K562 (cell line): ENCODE results near the gene WDR88. TPM values are rescaled to one million over a fixed set of nuclear protein-coding genes. Genes with fewer than 3 reads are reported as not detected.
A peak's percentile ranks its signal among the peaks of the same experiment; 100 is the strongest.

Source experiments
- ATAC-seq: fragments of 200-7000 bp; cut with Tn5 transposase; 3 replicates; pipeline ENCODE4 v1.9.1; 2020; ENCODE audit warnings: moderate library complexity
- BruUV-seq: library from RNA; stranded (reverse); fragments of 400-500 nt; replicated peaks from 2 replicates; lab custom pipeline; 2021; lab: Mats Ljungman, UMichigan
- CTCF ChIA-PET: fragments of 300-600 bp; formaldehyde crosslinking; extraction: SDS; loops from one replicate; lab custom pipeline; 2021; ENCODE audit warnings: low intra/inter-chr PET ratio; lab: Yijun Ruan, JAX
- POLR2A ChIA-PET: fragments of 300-600, 350-650 bp; sonication (Branson Sonifier 250); formaldehyde crosslinking; extraction: SDS; loops from one replicate; lab custom pipeline; 2021; ENCODE audit warnings: antibody characterized with exemption, inconsistent platforms; lab: Yijun Ruan, JAX
- DNase-seq, 4 experiments: peaks; one replicate each; pipeline versions ENCODE4 v3.0.0 to v3.0.0-alpha.2; 2011 to 2018; ENCODE audit warnings: low spot score in 3 of 4, mixed read lengths in 3 of 4; ENCODE audit errors: extremely low read depth in 1 of 4
- FAIRE-seq: peaks from 2 replicates; lab custom pipeline; 2011; peaks lifted over from hg19 to GRCh38; lab: Jason Lieb, UNC
- H2AFZ ChIP-seq: 2 replicates; pipeline ENCODE4 v1.6.0; 2011; ENCODE audit warnings: low read depth, low read length, control low read depth, inconsistent platforms
- H3K27ac ChIP-seq: fragments of 200-600 bp; 3 replicates; pipeline ENCODE4 v1.8.0; 2011; ENCODE audit warnings: low read depth, mild to moderate bottlenecking, control low read depth, inconsistent platforms, low read length, moderate library complexity, mixed read lengths; ENCODE audit errors: extremely low read depth
- H3K27me3 ChIP-seq, 2 experiments: fragments of 300-600 bp in 1 of 2; 2 replicates in 1 of 2; 3 replicates in 1 of 2; pipeline versions ENCODE4 v1.6.0 to v1.8.0; 2011; ENCODE audit warnings: inconsistent platforms in 2 of 2, low read length in 2 of 2, mild to moderate bottlenecking in 1 of 2, mixed read lengths in 1 of 2, moderate library complexity in 1 of 2; ENCODE audit not compliant: control insufficient read depth in 2 of 2, insufficient read depth in 2 of 2
- H3K36me3 ChIP-seq: fragments of 300-600 bp; 3 replicates; pipeline ENCODE4 v1.8.0; 2011; ENCODE audit warnings: mild to moderate bottlenecking, low read length, inconsistent platforms; ENCODE audit not compliant: control insufficient read depth, insufficient read depth
- H3K4me1 ChIP-seq, 2 experiments: fragments of 200-600 bp in 1 of 2; replicated peaks in 1 of 2; 2 replicates in 1 of 2; 3 replicates in 1 of 2; pipeline versions ENCODE4 v1.5.1 to v1.8.0; 2011; ENCODE audit warnings: inconsistent platforms in 2 of 2, low read length in 2 of 2, mild to moderate bottlenecking in 1 of 2, mixed read lengths in 1 of 2, moderate library complexity in 1 of 2; ENCODE audit not compliant: control insufficient read depth in 2 of 2, insufficient read depth in 2 of 2
- H3K4me2 ChIP-seq: 2 replicates; pipeline ENCODE4 v1.6.1; 2011; ENCODE audit warnings: low read length, control low read depth, inconsistent platforms, mixed read lengths; ENCODE audit not compliant: insufficient read depth
- H3K4me3 ChIP-seq: fragments of 200-600 bp; sonication (generic), shearing (Covaris generic); 2 replicates; pipeline ENCODE4 v1.5.1; 2016; ENCODE audit warnings: control low read depth, inconsistent platforms
- H3K79me2 ChIP-seq: fragments of 200-600 bp; 3 replicates; pipeline ENCODE4 v1.8.0; 2011; ENCODE audit warnings: low read length, inconsistent platforms; ENCODE audit not compliant: control insufficient read depth, insufficient read depth
- H3K9ac ChIP-seq, 2 experiments: 2 replicates each; pipeline versions ENCODE4 v1.6.0 to v1.6.1; 2011; ENCODE audit warnings: low read depth in 2 of 2, low read length in 2 of 2, control low read depth in 1 of 2, inconsistent platforms in 1 of 2, mild to moderate bottlenecking in 1 of 2, mixed read lengths in 1 of 2; ENCODE audit not compliant: insufficient read depth in 1 of 2
- H3K9me1 ChIP-seq: one replicate; pipeline ENCODE4 v1.6.0; 2011; ENCODE audit warnings: inconsistent platforms, mild to moderate bottlenecking, low read length, moderate library complexity; ENCODE audit not compliant: control insufficient read depth, insufficient read depth
- H3K9me3 ChIP-seq: replicated peaks from 2 replicates; pipeline ENCODE4 v1.5.1; 2011; ENCODE audit warnings: low read depth, low read length, inconsistent platforms; ENCODE audit not compliant: control insufficient read depth, insufficient read depth
- H4K20me1 ChIP-seq: replicated peaks from 2 replicates; pipeline ENCODE4 v1.6.1; 2011; ENCODE audit warnings: low read length, inconsistent platforms, mixed read lengths; ENCODE audit not compliant: control insufficient read depth, insufficient read depth
- ARNT ChIP-seq, 2 experiments: fragments of 450-650 bp; IDR thresholded peaks; 2 replicates each; pipeline ENCODE4 v1.6.1; 2016; ENCODE audit warnings: mild to moderate bottlenecking in 1 of 2
- CBFB ChIP-seq: sonication (generic); formaldehyde crosslinking; IDR thresholded peaks from 2 replicates; pipeline ENCODE4 v1.4.0; 2020; ENCODE audit warnings: mild to moderate bottlenecking, missing genetic modification reagents
- CEBPZ ChIP-seq: fragments of 150-350 bp; IDR thresholded peaks from 2 replicates; pipeline ENCODE4 v1.6.1; 2014; ENCODE audit warnings: low read depth, mild to moderate bottlenecking, low read length, borderline replicate concordance
- COPS2 ChIP-seq: fragments of 450-650 bp; conservative IDR thresholded peaks from 2 replicates; pipeline ENCODE4 v1.6.1; 2016; ENCODE audit warnings: mild to moderate bottlenecking, moderate library complexity
- CTCF ChIP-seq, 3 experiments: IDR thresholded peaks in 2 of 3; conservative IDR thresholded peaks in 1 of 3; 2 replicates each; pipeline ENCODE4 v1.5.1; 2011 to 2012; ENCODE audit warnings: low read length in 3 of 3, mild to moderate bottlenecking in 3 of 3, control low read depth in 2 of 3, improper control_type of control experiment in 1 of 3, inconsistent platforms in 1 of 3, low read depth in 1 of 3, mixed read lengths in 1 of 3, moderate library complexity in 1 of 3; ENCODE audit not compliant: insufficient read depth in 2 of 3
- EHMT2 ChIP-seq: fragments of 450-650 bp; IDR thresholded peaks from 2 replicates; pipeline ENCODE4 v1.6.1; 2018; ENCODE audit warnings: antibody characterized with exemption
- KHSRP ChIP-seq: fragments of 450-650 bp; IDR thresholded peaks from 2 replicates; pipeline ENCODE4 v1.6.1; 2017
- ZBTB12 ChIP-seq: fragments of 250-450 bp; sonication (Bioruptor Pico); IDR thresholded peaks from 2 replicates; pipeline ENCODE4 v1.4.0; 2020
- ZBTB7A ChIP-seq: IDR thresholded peaks from 2 replicates; pipeline ENCODE4 v1.6.1; 2011; ENCODE audit warnings: low read depth, mild to moderate bottlenecking, low read length, moderate library complexity, borderline replicate concordance; ENCODE audit not compliant: control insufficient read depth
- WGBS: fragments of 100-300 bp; shearing (Covaris generic); methylation state at CpG from one replicate; pipeline ENCODE4 v1.1.6; 2016; ENCODE audit warnings: low coverage, mixed read lengths; ENCODE audit not compliant: insufficient coverage; ENCODE audit errors: missing lambda C conversion rate; 5-methylcytosine and 5-hydroxymethylcytosine counted together
- in situ Hi-C: fragments of 300-500 bp; cut with MboI; formaldehyde crosslinking; loops from 4 replicates; pipeline ENCODE4 v1.15.0; 2018; ENCODE audit warnings: inconsistent platforms, mixed read lengths
- intact Hi-C: fragments of 100-400 bp; cut with micrococcal nuclease; formaldehyde crosslinking; loops from 2 replicates; pipeline ENCODE4 v1.14.2; 2022
- polyA plus RNA-seq, 8 experiments: library from polyadenylated mRNA; depleted of rRNA in 4 of 8; stranded (reverse) in 5 of 8; unstranded in 3 of 8; fragments of >200 nt; fragmentation: Nextera tagmentation in 2 of 8; fragmentation: Illumina TruSeq in 1 of 8; extraction: Ambion mirVana in 2 of 8; extraction: Trizol in 1 of 8; gene quantifications; 2 replicates each; pipeline versions ENCODE4 v1.2.1 to v1.2.3, GENCODE V29; 2011 to 2014; ENCODE audit warnings: inconsistent platforms in 1 of 8, missing spikeins in 1 of 8
- total RNA-seq, 7 experiments: library from RNA; depleted of rRNA in 6 of 7; stranded (reverse); fragments of >200 nt in 6 of 7; fragmentation: Illumina TruSeq in 2 of 7; extraction: Trizol in 2 of 7; gene quantifications; 2 replicates each; pipeline versions ENCODE4 v1.2.1 to v1.2.3, GENCODE V29; 2011 to 2021; ENCODE audit warnings: low replicate concordance in 1 of 7
- TF ChIP-seq, protein P1 (sequence below): fragments of 450-650 bp; IDR thresholded peaks from 2 replicates; pipeline ENCODE4 v1.6.1; 2016; ENCODE audit warnings: antibody characterized with exemption

WDR88 gene
- total and polyA plus RNA-seq, 9 of the 15 experiments (the other 6 are each of a cell fraction or from before 2014, with no cell fraction given), result 0.03 to 0.04 TPM; not detected in 7

GRCh38 chr19:33192010-33192409 lies 60.1 kb downstream of the WDR88 start:
- Histone ChIP-seq H3K4me2 (no peak overlapping the region), H3K9me3 (no peaks in the 10 kb centered on the region), H4K20me1 (no peaks in the 10 kb centered on the region), H2AFZ (no peak overlapping the region), H3K79me2 (no peaks in the 10 kb centered on the region), H3K9ac (no peak overlapping the region), H3K27ac (no peak overlapping the region), H3K4me1 (no peaks in the 10 kb centered on the region; a peak in 2 of 5 replicates), H3K36me3 (no peaks in the 10 kb centered on the region), H3K4me3 (no peak overlapping the region), H3K9me1 (no peaks in the 10 kb centered on the region), H3K27me3 (peaks cover 0 to 31% of the 10 kb centered on the region in 2 experiments; a peak in 4 of 5 replicates)
- FAIRE-seq, result no peak
- in situ Hi-C loops, result no loop called here
- no peak for DNase-seq
- ChIA-PET CTCF (no interaction called here), POLR2A (interaction anchor here (0.6 to 1.0 kb wide), 2 partner anchors 16 to 500 kb away, joined by 3 to 4 read pairs; partner anchors contain the start of gene NUDT19)
- 13% methylated on average over 7 of the region's 7 CpGs for WGBS
- ATAC-seq, result no peak
- intact Hi-C loops, result no loop called here
- TF ChIP-seq, protein P1, sequence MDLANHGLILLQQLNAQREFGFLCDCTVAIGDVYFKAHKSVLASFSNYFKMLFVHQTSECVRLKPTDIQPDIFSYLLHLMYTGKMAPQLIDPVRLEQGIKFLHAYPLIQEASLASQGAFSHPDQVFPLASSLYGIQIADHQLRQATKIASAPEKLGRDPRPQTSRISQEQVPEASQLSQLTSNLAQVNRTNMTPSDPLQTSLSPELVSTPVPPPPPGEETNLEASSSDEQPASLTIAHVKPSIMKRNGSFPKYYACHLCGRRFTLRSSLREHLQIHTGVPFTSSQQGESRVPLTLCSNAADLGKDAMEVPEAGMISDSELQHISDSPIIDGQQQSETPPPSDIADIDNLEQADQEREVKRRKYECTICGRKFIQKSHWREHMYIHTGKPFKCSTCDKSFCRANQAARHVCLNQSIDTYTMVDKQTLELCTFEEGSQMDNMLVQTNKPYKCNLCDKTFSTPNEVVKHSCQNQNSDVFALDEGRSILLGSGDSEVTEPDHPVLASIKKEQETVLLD, result no peak
- TF ChIP-seq CEBPZ, result no peak
- TF ChIP-seq KHSRP, result no peak
- peak; percentile 11 to 44 (median 42); a peak in 3 of 6 replicates for TF ChIP-seq CTCF (IDR thresholded peaks at IDR 0.05 in 2 of 3, conservative IDR thresholded peaks at IDR 0.05 in 1 of 3; ENCODE audit: insufficient read depth in 2 of 3, low read depth in 1 of 3, low read length in 3 of 3)
- TF ChIP-seq EHMT2, result peak; percentile 64; the same call in 1 of the 2 replicates
- no peak for TF ChIP-seq COPS2
- no peak for TF ChIP-seq ZBTB12
- TF ChIP-seq ZBTB7A, result peak; percentile 88
- TF ChIP-seq ARNT (IDR thresholded peaks at IDR 0.05), result no peak
- no peak for TF ChIP-seq CBFB (CRISPR knock-in tag)
- no TSS peak for BruUV-seq
